Lower lobe of right lung (tissue), 2 donors: ENCODE results near the gene DHODH. TPM values are rescaled to one million over a fixed set of nuclear protein-coding genes. Genes with fewer than 3 reads are reported as not detected.
"Not testable (repeated sequence)": the region's sequence is repeated elsewhere in the genome, so short reads cannot be mapped to it uniquely, and the experiment has no call there.

Source experiments
- ATAC-seq, 2 donors: fragments of 200-7000 bp; cut with Tn5 transposase; one replicate each; pipeline ENCODE4 v1.9.1; 2020 to 2022; ENCODE audit warnings: mild to moderate bottlenecking in 2 of 2, moderate library complexity in 2 of 2
- DNase-seq: peaks from one replicate; pipeline ENCODE4 v3.0.0-alpha.2; 2020
- H3K27ac ChIP-seq: fragments of 200-600 bp; one replicate; pipeline ENCODE4 v1.8.0; 2022
- H3K27me3 ChIP-seq: fragments of 200-600 bp; one replicate; pipeline ENCODE4 v1.8.0; 2022; ENCODE audit warnings: low read depth
- H3K36me3 ChIP-seq: fragments of 200-600 bp; one replicate; pipeline ENCODE4 v1.8.0; 2022; ENCODE audit warnings: mild to moderate bottlenecking
- H3K4me1 ChIP-seq: fragments of 200-600 bp; one replicate; pipeline ENCODE4 v1.8.0; 2022
- H3K4me3 ChIP-seq: fragments of 200-600 bp; one replicate; pipeline ENCODE4 v1.8.0; 2022; ENCODE audit warnings: mild to moderate bottlenecking
- H3K9me3 ChIP-seq: fragments of 200-600 bp; one replicate; pipeline ENCODE4 v1.8.0; 2022
- CTCF ChIP-seq: fragments of 200-600 bp; IDR thresholded peaks from one replicate; pipeline ENCODE4 v1.8.0; 2022; ENCODE audit warnings: antibody characterized with exemption, mild to moderate bottlenecking
- intact Hi-C: fragments of 100-400 bp; cut with DNase I; formaldehyde crosslinking; loops from one replicate; pipeline ENCODE4 v1.11.0; 2022
- total RNA-seq: library from RNA; stranded (reverse); fragmentation: NEBNext Ultra II Directional; extraction: Animal tissue kit (Norgen Biotek cat#: 25700); gene quantifications from one replicate; pipeline ENCODE4 v1.2.1, GENCODE V29; 2021
- donor health status: DM: no; HTN: yes; CAD: no; lungs with severe emphysema.

Gene DHODH
- total RNA-seq, 1 donor from 2014 or later: 8.2 TPM

- Histone ChIP-seq H3K4me3 (no peak overlapping the region), H3K36me3 (peaks cover 3% of the 10 kb centered on the region), H3K27me3 (no peaks in the 10 kb centered on the region), H3K9me3 (no peaks in the 10 kb centered on the region), H3K27ac (peak overlapping the region; percentile 67), H3K4me1 (peaks cover 7% of the 10 kb centered on the region)
- no peak for DNase-seq
- peak; percentile 25 to 40 for ATAC-seq
- intact Hi-C loops: no loop called here
- TF ChIP-seq CTCF: no peak
These were observed 64.2 kb downstream of the DHODH start for GRCh38 chr16:72072514-72073342.

- Histone ChIP-seq H3K9me3 (no peaks in the 10 kb centered on the region), H3K36me3 (peaks cover 3% of the 10 kb centered on the region), H3K4me3 (no peak overlapping the region), H3K27ac (peak overlapping the region; percentile 28), H3K27me3 (no peaks in the 10 kb centered on the region), H3K4me1 (peaks cover 4% of the 10 kb centered on the region)
- intact Hi-C loops: no loop called here
- DNase-seq: no peak
- peak; percentile 47 to 66 for ATAC-seq
- TF ChIP-seq CTCF: no peak
These were observed 65.2 kb downstream of the DHODH start for GRCh38 chr16:72073560-72074230.

GRCh38 chr16:72075067-72075466 lies 66.5 kb downstream of the DHODH start:
- H3K27ac ChIP-seq, H3K27me3 ChIP-seq, H3K4me1 ChIP-seq, DNase-seq, intact Hi-C loops, H3K36me3 ChIP-seq, H3K9me3 ChIP-seq, H3K4me3 ChIP-seq: not testable (repeated sequence)
- ATAC-seq: peak; percentile 34 to 70

Other genes starting within 250 kb of the DHODH start
- 78.9 TPM for gene AP1G1, start 199.9 kb upstream of the DHODH start, total RNA-seq
- 29.7 TPM for gene ATXN1L, start 162.8 kb upstream of the DHODH start, total RNA-seq
- 8.2 TPM for gene ZNF821, start 124.6 kb upstream of the DHODH start, total RNA-seq
- 200 TPM for gene IST1, start 113.2 kb upstream of the DHODH start, total RNA-seq
- gene PKD1L3, start 8.3 kb upstream of the DHODH start, total RNA-seq: 0.15 TPM
- 66.8 TPM for gene HP, start 45.8 kb downstream of the DHODH start, total RNA-seq
- gene HPR, start 54.5 kb downstream of the DHODH start, total RNA-seq: 1.8 TPM
- 14.4 TPM for gene TXNL4B, start 84.9 kb downstream of the DHODH start, total RNA-seq
- 52.5 TPM for gene DHX38, start 85.1 kb downstream of the DHODH start, total RNA-seq
- 0.62 TPM for gene PMFBP1, start 163.4 kb downstream of the DHODH start, total RNA-seq